GM18499 (cell line): ENCODE results near the gene CPNE6.

Experiments used
- ATAC-seq: cut with Tn5 transposase; IDR thresholded peaks from one replicate; pipeline ENCODE4 v1.9.1; 2021; ENCODE audit warnings: moderate number of reproducible peaks; ENCODE audit not compliant: insufficient read depth, unreplicated experiment

The CPNE6 gene

GRCh38 chr14:24082411-24083080 lies 11.2 kb downstream of the CPNE6 start:
- ATAC-seq, result no peak

GRCh38 chr14:24083462-24083861 lies 12.1 kb downstream of the CPNE6 start:
- ATAC-seq, result no peak

GRCh38 chr14:24084440-24084839 lies 13.1 kb downstream of the CPNE6 start:
- no peak for ATAC-seq

GRCh38 chr14:24085215-24085614 lies 13.9 kb downstream of the CPNE6 start:
- ATAC-seq, result no peak

- no peak for ATAC-seq
Measured at GRCh38 chr14:24086193-24086955, 15.0 kb downstream of the CPNE6 start.

GRCh38 chr14:24087004-24087403 lies 15.6 kb downstream of the CPNE6 start:
- ATAC-seq, result no peak

- ATAC-seq, result no peak
Measured at GRCh38 chr14:24088095-24088494, 16.7 kb downstream of the CPNE6 start.

- no peak for ATAC-seq
Measured at GRCh38 chr14:24089890-24090289, 18.5 kb downstream of the CPNE6 start.

GRCh38 chr14:24092110-24092504 lies 20.7 kb downstream of the CPNE6 start:
- no peak for ATAC-seq

- ATAC-seq, result no peak
Measured at GRCh38 chr14:24092505-24093206, 21.3 kb downstream of the CPNE6 start.

GRCh38 chr14:24093207-24093900 lies 22.0 kb downstream of the CPNE6 start:
- ATAC-seq, result no peak

GRCh38 chr14:24093901-24094840 lies 22.8 kb downstream of the CPNE6 start, which contains the start of gene PCK2:
PCK2 (plus strand) TSS chr14:24094311; CDS start chr14:24094406, 95 bp downstream.
- ATAC-seq, result no peak

GRCh38 chr14:24094841-24095270 lies 23.5 kb downstream of the CPNE6 start:
- no peak for ATAC-seq

GRCh38 chr14:24095271-24096068 lies 24.1 kb downstream of the CPNE6 start:
- ATAC-seq, result peak; percentile 57

- no peak for ATAC-seq
Measured at GRCh38 chr14:24096545-24097181, 25.3 kb downstream of the CPNE6 start.

GRCh38 chr14:24098229-24098926 lies 27.0 kb downstream of the CPNE6 start:
- ATAC-seq, result no peak

GRCh38 chr14:24098927-24099813 lies 27.8 kb downstream of the CPNE6 start:
- ATAC-seq, result no peak
